Astrocyte (in vitro differentiated cells and primary cell): ENCODE data around the gene LIN7A.

ENCODE experiments used
- CTCF ChIP-seq: IDR thresholded peaks from 2 replicates; pipeline ENCODE4 v1.5.1; 2011; ENCODE audit warnings: low read depth, mild to moderate bottlenecking, inconsistent platforms, low read length, moderate library complexity; ENCODE audit not compliant: insufficient read depth
- EZH2 ChIP-seq: IDR thresholded peaks from 2 replicates; pipeline ENCODE4 v1.6.1; 2012; ENCODE audit warnings: mild to moderate bottlenecking, low read length, inconsistent platforms; ENCODE audit not compliant: insufficient read depth

- TF ChIP-seq CTCF: no peak
- no peak for TF ChIP-seq EZH2
These were observed 171.5 kb downstream of the LIN7A start for GRCh38 chr12:80766210-80766609.
